Activated T-helper 2 cell treated with anti-CD3 and anti-CD28 coated beads, Interferon-gamma antibody, Interleukin-2, Interleukin-4, amounts not matched to agents 10 μg/mL and 5 μg/mL and 100 μg/mL, durations not matched to agents 14 hours and 24 hours and 36 hours (primary cell): Measurements from ENCODE around the gene FAM120A. TPM values are rescaled to one million over a fixed set of nuclear protein-coding genes. Genes with fewer than 3 reads are reported as not detected.

Source experiments
- DNase-seq: peaks from one replicate; pipeline ENCODE4 v3.0.0; 2021; ENCODE audit warnings: low spot score
- H3K27ac Mint-ChIP-seq: one replicate; pipeline ENCODE4 v1.8.0; 2021; ENCODE audit warnings: mixed read lengths
- H3K27me3 Mint-ChIP-seq: one replicate; pipeline ENCODE4 v1.8.0; 2021; ENCODE audit warnings: low read depth, mixed read lengths
- H3K36me3 Mint-ChIP-seq: one replicate; pipeline ENCODE4 v1.8.0; 2021; ENCODE audit warnings: low read depth, mixed read lengths
- H3K4me1 Mint-ChIP-seq: one replicate; pipeline ENCODE4 v1.8.0; 2021; ENCODE audit warnings: low read depth, mixed read lengths
- H3K4me3 Mint-ChIP-seq: one replicate; pipeline ENCODE4 v1.8.0; 2021; ENCODE audit warnings: low read depth, mild to moderate bottlenecking, moderate library complexity, mixed read lengths
- H3K9me3 Mint-ChIP-seq: one replicate; pipeline ENCODE4 v1.8.0; 2021; ENCODE audit warnings: mixed read lengths
- intact Hi-C: fragments of 100-400 bp; cut with micrococcal nuclease; formaldehyde crosslinking; loops from one replicate; pipeline ENCODE4 v1.15.1; 2023
- total RNA-seq: library from RNA; stranded (reverse); gene quantifications from 2 replicates; pipeline ENCODE4 v1.2.3, GENCODE V29; 2022

Gene FAM120A
- total RNA-seq, 1 donor from 2014 or later = 166 TPM

DNA sequence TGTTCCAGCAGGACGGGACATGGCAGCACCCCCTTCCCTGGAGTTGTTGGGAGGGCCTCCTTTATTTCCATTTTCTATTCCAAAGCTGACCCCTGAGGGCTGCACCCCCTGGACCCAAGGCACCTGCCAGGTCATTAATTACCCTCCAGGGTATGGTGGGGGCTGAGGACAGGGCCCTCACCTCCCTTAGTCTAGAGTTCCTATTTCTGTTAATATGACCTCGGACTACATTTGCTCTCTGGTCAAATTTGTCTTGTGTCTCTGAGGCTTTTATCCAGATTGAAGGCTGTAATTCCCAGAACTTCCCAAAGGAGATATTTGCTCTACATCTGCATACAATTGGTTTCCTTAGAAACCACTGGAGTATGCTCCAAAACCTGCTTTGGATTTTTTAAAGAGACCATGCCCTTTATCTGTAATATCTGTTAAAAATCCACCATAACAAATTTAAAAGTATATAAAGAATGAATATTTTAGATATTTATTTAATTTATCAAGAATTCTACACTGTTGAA, 141.7 kb downstream of the FAM120A start:
- Mint-ChIP-seq H3K9me3 (no peaks in the 10 kb centered on the region), H3K27ac (no peak overlapping the region), H3K4me1 (peaks cover 20% of the 10 kb centered on the region), H3K27me3 (no peaks in the 10 kb centered on the region), H3K4me3 (no peak overlapping the region), H3K36me3 (no peaks in the 10 kb centered on the region)
- no peak for DNase-seq
- intact Hi-C loops = no loop called here

DNA sequence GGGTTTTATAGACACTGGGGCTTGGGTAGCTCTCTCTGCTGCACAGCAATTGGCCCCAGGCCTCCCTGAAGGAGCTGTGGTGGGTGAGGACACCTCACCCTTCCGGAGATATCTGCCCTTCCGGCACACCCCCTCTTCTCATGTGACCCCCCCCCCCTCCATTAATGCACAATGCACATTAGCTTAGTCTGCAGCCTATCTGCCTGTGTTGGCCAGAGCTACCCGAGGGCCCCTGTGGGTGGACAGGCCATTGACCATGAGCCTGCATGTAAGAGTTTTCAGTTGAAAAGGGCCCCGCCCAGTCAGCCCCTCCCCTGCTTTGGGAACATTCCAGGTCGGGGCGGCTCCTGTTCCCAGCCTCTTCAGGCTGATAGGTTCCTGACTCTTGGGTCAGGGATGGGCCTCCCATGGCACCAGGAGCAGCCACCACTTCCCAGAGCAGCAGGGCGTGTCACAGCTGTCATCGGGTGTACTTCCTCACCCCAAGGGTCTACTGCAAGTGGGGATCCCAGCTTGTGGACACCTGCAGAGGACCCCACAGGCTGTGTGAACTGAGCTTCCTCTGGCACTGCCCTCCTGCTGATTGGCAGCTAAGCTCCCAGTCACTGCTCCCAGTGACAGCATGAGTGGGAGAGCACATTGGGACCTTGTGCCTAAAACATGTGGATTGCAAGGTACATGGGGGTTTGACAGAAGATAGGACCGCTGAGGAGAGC, 142.7 kb downstream of the FAM120A start:
- peaks cover 21% of the 10 kb centered on the region for H3K4me1 Mint-ChIP-seq
- H3K36me3 Mint-ChIP-seq = no peaks in the 10 kb centered on the region
- no peak overlapping the region for H3K27ac Mint-ChIP-seq
- no peak overlapping the region for H3K4me3 Mint-ChIP-seq
- H3K9me3 Mint-ChIP-seq = no peaks in the 10 kb centered on the region
- DNase-seq = no peak
- H3K27me3 Mint-ChIP-seq = no peaks in the 10 kb centered on the region
- intact Hi-C loops = no loop called here

DNA sequence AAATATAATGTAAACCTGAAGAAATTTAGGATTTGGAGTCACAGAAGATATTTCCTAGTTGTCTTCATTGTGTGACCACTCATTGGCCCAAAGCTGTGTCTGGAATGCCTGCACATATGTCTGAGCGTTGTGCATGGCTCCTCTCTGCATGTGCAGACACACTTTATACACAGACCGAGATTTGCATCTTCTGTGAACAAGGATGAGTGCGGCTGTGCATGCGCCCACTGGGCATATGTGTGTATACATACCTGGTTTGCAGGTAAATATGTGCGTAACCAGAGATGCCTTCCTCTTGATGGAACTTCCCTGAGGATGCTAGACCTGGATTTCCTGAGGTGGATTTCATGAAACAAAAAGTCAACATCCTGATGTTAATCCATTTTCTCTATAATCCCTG, 144.0 kb downstream of the FAM120A start:
- Mint-ChIP-seq H3K27me3 (no peaks in the 10 kb centered on the region), H3K9me3 (no peaks in the 10 kb centered on the region), H3K4me3 (no peak overlapping the region), H3K4me1 (peaks cover 27% of the 10 kb centered on the region), H3K27ac (no peak overlapping the region), H3K36me3 (no peaks in the 10 kb centered on the region)
- intact Hi-C loops = no loop called here
- DNase-seq = no peak

DNA sequence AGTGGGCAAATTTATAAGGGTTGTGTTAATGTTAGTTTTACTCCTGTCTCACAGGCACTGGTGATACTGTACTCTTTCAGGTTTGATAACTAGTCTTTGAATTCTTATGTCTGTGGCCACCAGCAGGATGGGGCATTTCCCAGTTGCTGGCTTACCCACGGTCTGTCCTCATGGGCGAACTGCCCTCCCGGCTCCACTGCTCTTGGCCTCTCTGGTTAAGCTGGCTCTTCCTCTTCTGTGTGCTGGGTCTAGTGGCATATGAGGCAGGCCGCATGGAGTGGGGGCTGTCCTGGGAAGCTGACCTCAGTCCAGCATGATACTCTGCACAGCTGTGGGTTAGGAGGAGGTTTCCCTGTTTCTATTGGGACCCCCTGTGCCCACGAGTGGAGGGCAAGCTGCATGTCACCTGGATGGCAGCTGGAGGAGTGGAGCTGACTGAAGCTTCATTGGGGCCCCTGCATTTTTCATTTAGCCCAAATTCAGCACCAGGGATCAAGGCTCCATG, 144.4 kb downstream of the FAM120A start:
- Mint-ChIP-seq H3K36me3 (no peaks in the 10 kb centered on the region), H3K4me3 (no peak overlapping the region), H3K9me3 (no peaks in the 10 kb centered on the region), H3K27ac (no peak overlapping the region), H3K4me1 (peaks cover 31% of the 10 kb centered on the region), H3K27me3 (no peaks in the 10 kb centered on the region)
- DNase-seq = no peak
- intact Hi-C loops = no loop called here

- DNase-seq = no peak
- intact Hi-C loops = no loop called here
- no peaks in the 10 kb centered on the region for H3K36me3 Mint-ChIP-seq
- no peaks in the 10 kb centered on the region for H3K27me3 Mint-ChIP-seq
- H3K4me3 Mint-ChIP-seq = no peak overlapping the region
- H3K4me1 Mint-ChIP-seq = peaks cover 34% of the 10 kb centered on the region
- H3K9me3 Mint-ChIP-seq = no peaks in the 10 kb centered on the region
- H3K27ac Mint-ChIP-seq = no peak overlapping the region
These were observed 144.9 kb downstream of the FAM120A start for GRCh38 chr9:93596399-93596798.

DNA sequence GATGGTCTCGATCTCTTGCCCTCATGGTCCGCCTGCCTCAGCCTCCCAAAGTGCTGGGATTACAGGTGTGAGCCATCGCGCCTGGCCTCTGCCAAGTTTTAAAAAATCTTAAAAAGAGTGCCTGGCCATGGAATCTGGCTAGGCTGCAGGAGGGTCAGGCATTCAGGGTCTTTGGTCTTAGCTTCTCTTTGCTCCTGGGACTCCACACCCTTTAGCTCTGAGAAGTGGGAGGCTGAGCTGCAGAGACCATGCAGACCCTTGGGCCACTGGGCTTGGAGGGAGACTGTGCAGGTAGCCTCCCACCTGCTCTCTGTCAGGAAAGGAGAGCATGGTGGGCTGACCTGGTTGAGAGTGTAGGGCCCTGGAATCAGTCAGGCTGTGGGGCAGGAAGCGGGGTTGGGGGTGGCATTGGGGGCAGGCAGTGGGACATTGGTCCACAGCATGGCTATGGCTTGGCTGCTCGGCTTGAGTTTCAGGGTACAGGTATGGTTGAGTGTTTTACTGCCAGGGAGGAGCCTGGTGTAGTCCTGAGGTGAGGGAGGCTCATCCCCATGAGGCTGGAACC, 145.7 kb downstream of the FAM120A start:
- no peak overlapping the region for H3K4me3 Mint-ChIP-seq
- no peaks in the 10 kb centered on the region for H3K9me3 Mint-ChIP-seq
- H3K4me1 Mint-ChIP-seq = peaks cover 36% of the 10 kb centered on the region
- no peaks in the 10 kb centered on the region for H3K36me3 Mint-ChIP-seq
- no peak overlapping the region for H3K27ac Mint-ChIP-seq
- intact Hi-C loops = no loop called here
- no peaks in the 10 kb centered on the region for H3K27me3 Mint-ChIP-seq
- DNase-seq = no peak

DNA sequence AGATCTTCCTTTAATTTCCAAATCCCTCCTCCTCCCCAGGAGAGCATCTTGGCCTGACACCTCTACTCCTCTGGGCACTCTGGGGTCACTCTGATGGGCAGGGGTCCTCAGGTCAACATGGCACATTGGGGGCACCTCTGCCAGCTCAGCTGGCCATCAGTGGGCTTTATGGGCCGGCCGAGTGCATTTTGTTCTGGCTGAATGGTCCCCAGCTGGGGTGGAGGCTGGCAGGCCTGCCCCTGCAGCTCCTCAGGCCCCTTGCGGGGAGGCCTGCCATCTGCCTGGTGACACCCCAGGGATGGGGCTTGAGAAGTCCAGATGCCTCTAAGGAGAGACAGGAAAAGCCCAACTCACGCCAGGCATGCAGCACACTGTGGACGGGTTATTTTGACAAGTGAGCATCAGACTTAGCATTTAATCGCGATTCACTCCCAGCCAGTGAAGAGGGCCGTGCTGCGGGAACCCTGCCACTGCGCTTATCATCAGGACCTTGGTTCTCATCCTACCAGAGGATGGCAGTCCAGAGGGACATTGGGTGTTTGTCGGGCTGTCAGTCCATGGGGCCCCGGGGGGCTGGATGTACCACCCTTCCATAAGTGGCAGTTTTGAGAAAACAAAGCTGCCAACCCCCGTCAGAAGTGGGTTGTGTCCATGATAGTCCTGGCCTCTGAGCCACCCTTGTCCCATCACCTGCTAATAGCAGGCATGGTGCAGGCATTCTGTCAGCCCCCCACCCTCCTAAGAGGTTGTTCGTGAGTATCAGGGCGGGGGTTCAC, 146.6 kb downstream of the FAM120A start:
- no peaks in the 10 kb centered on the region for H3K27me3 Mint-ChIP-seq
- H3K4me3 Mint-ChIP-seq = no peak overlapping the region
- no peaks in the 10 kb centered on the region for H3K9me3 Mint-ChIP-seq
- intact Hi-C loops = no loop called here
- no peak overlapping the region for H3K27ac Mint-ChIP-seq
- DNase-seq = no peak
- H3K4me1 Mint-ChIP-seq = peaks cover 35% of the 10 kb centered on the region
- H3K36me3 Mint-ChIP-seq = no peaks in the 10 kb centered on the region

GRCh38 chr9:93598647-93599241, 147.3 kb downstream of the FAM120A start:
- no peak overlapping the region for H3K4me3 Mint-ChIP-seq

GRCh38 chr9:93599571-93600403, 148.3 kb downstream of the FAM120A start:
- peaks cover 5% of the 10 kb centered on the region for H3K36me3 Mint-ChIP-seq
- no peaks in the 10 kb centered on the region for H3K27me3 Mint-ChIP-seq
- no peak overlapping the region for H3K27ac Mint-ChIP-seq
- DNase-seq = no peak
- no peaks in the 10 kb centered on the region for H3K9me3 Mint-ChIP-seq
- H3K4me3 Mint-ChIP-seq = no peak overlapping the region
- intact Hi-C loops = no loop called here
- peaks cover 33% of the 10 kb centered on the region for H3K4me1 Mint-ChIP-seq

More at GRCh38 chr9:93598647-93599241, 147.3 kb downstream of the FAM120A start:
- peaks cover 1% of the 10 kb centered on the region for H3K36me3 Mint-ChIP-seq
- H3K27ac Mint-ChIP-seq = no peak overlapping the region
- H3K9me3 Mint-ChIP-seq = no peaks in the 10 kb centered on the region
- no peak for DNase-seq
- intact Hi-C loops = no loop called here
- H3K4me1 Mint-ChIP-seq = peaks cover 33% of the 10 kb centered on the region
- H3K27me3 Mint-ChIP-seq = no peaks in the 10 kb centered on the region

- peaks cover 33% of the 10 kb centered on the region for H3K4me1 Mint-ChIP-seq
- no peak for DNase-seq
- H3K27ac Mint-ChIP-seq = no peak overlapping the region
- intact Hi-C loops = no loop called here
- H3K36me3 Mint-ChIP-seq = peaks cover 8% of the 10 kb centered on the region
- no peaks in the 10 kb centered on the region for H3K27me3 Mint-ChIP-seq
- H3K9me3 Mint-ChIP-seq = peaks cover 4% of the 10 kb centered on the region
- no peak overlapping the region for H3K4me3 Mint-ChIP-seq
These were observed 149.0 kb downstream of the FAM120A start for GRCh38 chr9:93600504-93600903.

DNA sequence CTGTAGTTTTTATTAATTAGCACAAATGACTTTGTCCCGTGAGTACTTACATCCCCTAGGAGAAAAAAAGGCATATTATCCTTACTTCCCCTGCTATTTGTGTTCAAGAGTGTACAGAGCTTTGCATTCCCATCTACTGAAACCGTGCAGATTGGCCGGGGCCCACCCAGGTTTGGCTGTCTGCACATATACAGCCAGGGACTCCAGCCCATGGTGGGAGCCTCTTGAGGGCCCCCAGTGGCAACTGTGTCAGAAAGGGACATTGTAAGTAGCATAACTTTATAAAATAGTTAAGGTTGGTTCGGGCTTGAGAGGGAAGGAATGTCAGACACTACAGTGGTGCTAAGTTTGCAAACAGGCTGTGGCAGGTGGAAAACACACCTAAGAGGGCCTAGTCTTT, 149.6 kb downstream of the FAM120A start:
- Mint-ChIP-seq H3K36me3 (peaks cover 11% of the 10 kb centered on the region), H3K27ac (no peak overlapping the region)
- intact Hi-C loops = no loop called here

GRCh38 chr9:93601666-93602065, 150.2 kb downstream of the FAM120A start:
- Mint-ChIP-seq H3K27me3 (no peaks in the 10 kb centered on the region), H3K27ac (no peak overlapping the region), H3K36me3 (peaks cover 17% of the 10 kb centered on the region), H3K4me3 (no peak overlapping the region), H3K9me3 (peaks cover 12% of the 10 kb centered on the region), H3K4me1 (peaks cover 33% of the 10 kb centered on the region)
- intact Hi-C loops = no loop called here
- DNase-seq = no peak

More for the DNA sequence above, 149.6 kb downstream of the FAM120A start:
- peaks cover 6% of the 10 kb centered on the region for H3K9me3 Mint-ChIP-seq
- peaks cover 33% of the 10 kb centered on the region for H3K4me1 Mint-ChIP-seq
- H3K27me3 Mint-ChIP-seq = no peaks in the 10 kb centered on the region
- no peak for DNase-seq
- H3K4me3 Mint-ChIP-seq = no peak overlapping the region
